Uterus (tissue), 4 donors: ENCODE data around the gene GABRB3. TPM values are rescaled to one million over a fixed set of nuclear protein-coding genes. Genes with fewer than 3 reads are reported as not detected.

ENCODE experiments used
- DNase-seq, 2 donors: peaks; one replicate each; pipeline ENCODE4 v3.0.0-alpha.2; 2019 to 2020
- H3K27ac ChIP-seq, 2 donors: fragments of 200-600 bp; sonication (generic); 1 replicate in 1 of 2; 2 replicates in 1 of 2; pipeline ENCODE4 v1.5.1; 2016 to 2018
- H3K27me3 ChIP-seq, 2 donors: fragments of 200-600 bp; sonication (generic); one replicate each; pipeline ENCODE4 v1.5.1; 2018 to 2019; ENCODE audit warnings: control low read depth in 1 of 2
- H3K36me3 ChIP-seq, 2 donors: fragments of 200-600 bp; sonication (generic); one replicate each; pipeline ENCODE4 v1.5.1; 2019; ENCODE audit warnings: control low read depth in 1 of 2
- H3K4me1 ChIP-seq, 2 donors: fragments of 200-600 bp; sonication (generic); one replicate each; pipeline ENCODE4 v1.5.1; 2018 to 2019; ENCODE audit warnings: control low read depth in 1 of 2
- H3K4me3 ChIP-seq, 2 donors: fragments of 200-600 bp; sonication (generic); 1 replicate in 1 of 2; 2 replicates in 1 of 2; pipeline ENCODE4 v1.5.1; 2018 to 2019; ENCODE audit warnings: mild to moderate bottlenecking in 1 of 2
- H3K9me3 ChIP-seq, 2 donors: fragments of 200-600 bp; sonication (generic); one replicate each; pipeline ENCODE4 v1.5.1; 2019; ENCODE audit warnings: control low read depth in 1 of 2
- CTCF ChIP-seq, 4 experiments: fragments of 200-600 bp in 2 of 4; fragments of 450-650 bp in 2 of 4; sonication (generic) in 2 of 4; IDR thresholded peaks; one replicate each; pipeline ENCODE4 v1.5.1; 2016 to 2019; ENCODE audit warnings: antibody characterized with exemption in 4 of 4, mild to moderate bottlenecking in 2 of 4, moderate library complexity in 1 of 4
- POLR2A ChIP-seq, 2 donors: fragments of 450-650 bp; IDR thresholded peaks; one replicate each; pipeline ENCODE4 v1.6.1; 2016; ENCODE audit warnings: antibody characterized with exemption in 2 of 2, mild to moderate bottlenecking in 1 of 2, moderate library complexity in 1 of 2
- intact Hi-C: fragments of 100-400 bp; cut with DNase I; formaldehyde crosslinking; loops from one replicate; pipeline ENCODE4 v1.15.1; 2023; ENCODE audit warnings: low total_unique reads
- total RNA-seq, 4 donors: library from RNA; depleted of rRNA in 3 of 4; stranded (reverse); fragments of >200 nt in 3 of 4; gene quantifications; one replicate each; pipeline versions ENCODE4 v1.1.0 to v1.2.4, GENCODE V29; 2014 to 2023
- donor health status: DM: yes; HTN: yes; CAD: no.

Gene GABRB3
- total RNA-seq, 4 donors from 2014 or later, result 1.7 to 6.2 (median 1.8) TPM; not detected in 1

- no peak for TF ChIP-seq CTCF (IDR thresholded peaks at IDR 0.05)
- no peak for TF ChIP-seq POLR2A (IDR thresholded peaks at IDR 0.05)
- Histone ChIP-seq H3K27me3 (no peaks in the 10 kb centered on the region), H3K36me3 (no peaks in the 10 kb centered on the region), H3K4me1 (no peaks in the 10 kb centered on the region), H3K4me3 (no peak overlapping the region), H3K27ac (no peak overlapping the region), H3K9me3 (no peaks in the 10 kb centered on the region)
- intact Hi-C loops, result no loop called here
- no peak for DNase-seq
These were observed 235.2 kb downstream of the GABRB3 start for GRCh38 chr15:26537663-26538062.

GRCh38 chr15:26531489-26531888, 241.4 kb downstream of the GABRB3 start:
- no peak overlapping the region for H3K27ac ChIP-seq
- no peaks in the 10 kb centered on the region for H3K27me3 ChIP-seq
- intact Hi-C loops, result no loop called here
- H3K4me1 ChIP-seq, result no peaks in the 10 kb centered on the region
- peaks cover 0 to 4% of the 10 kb centered on the region in 2 donors for H3K9me3 ChIP-seq
- H3K36me3 ChIP-seq, result no peaks in the 10 kb centered on the region
- no peak for TF ChIP-seq CTCF (IDR thresholded peaks at IDR 0.05)
- TF ChIP-seq POLR2A (IDR thresholded peaks at IDR 0.05), result no peak
- H3K4me3 ChIP-seq, result no peak overlapping the region
- DNase-seq, result no peak

- H3K9me3 ChIP-seq, result peaks cover 0 to 4% of the 10 kb centered on the region in 2 donors
- H3K4me3 ChIP-seq, result no peak overlapping the region
- no peak overlapping the region for H3K27ac ChIP-seq
- intact Hi-C loops, result no loop called here
- no peaks in the 10 kb centered on the region for H3K4me1 ChIP-seq
- H3K36me3 ChIP-seq, result no peaks in the 10 kb centered on the region
- DNase-seq, result no peak
- TF ChIP-seq POLR2A (IDR thresholded peaks at IDR 0.05), result no peak
- no peak for TF ChIP-seq CTCF (IDR thresholded peaks at IDR 0.05)
- H3K27me3 ChIP-seq, result no peaks in the 10 kb centered on the region
These were observed 247.8 kb downstream of the GABRB3 start for GRCh38 chr15:26525096-26525495.

- Histone ChIP-seq H3K36me3 (no peaks in the 10 kb centered on the region), H3K27me3 (no peaks in the 10 kb centered on the region), H3K4me1 (no peaks in the 10 kb centered on the region), H3K9me3 (no peaks in the 10 kb centered on the region), H3K27ac (no peak overlapping the region), H3K4me3 (no peak overlapping the region)
- TF ChIP-seq POLR2A (IDR thresholded peaks at IDR 0.05) (no peak), CTCF (IDR thresholded peaks at IDR 0.05) (no peak)
- DNase-seq, result no peak
- intact Hi-C loops, result no loop called here
These were observed 251.1 kb downstream of the GABRB3 start for GRCh38 chr15:26521691-26522198.

GRCh38 chr15:26521130-26521529, 251.7 kb downstream of the GABRB3 start:
- TF ChIP-seq CTCF (IDR thresholded peaks at IDR 0.05), result no peak
- TF ChIP-seq POLR2A (IDR thresholded peaks at IDR 0.05), result no peak
- DNase-seq, result no peak
- Histone ChIP-seq H3K27ac (no peak overlapping the region), H3K9me3 (no peaks in the 10 kb centered on the region), H3K36me3 (no peaks in the 10 kb centered on the region), H3K4me3 (no peak overlapping the region), H3K4me1 (no peaks in the 10 kb centered on the region), H3K27me3 (no peaks in the 10 kb centered on the region)
- intact Hi-C loops, result no loop called here
